Measurements from ENCODE around the gene C9orf43. TPM values are rescaled to one million over a fixed set of nuclear protein-coding genes. Genes with fewer than 3 reads are reported as not detected.

C9orf43 gene
- total and polyA plus RNA-seq, 4 donors = 0.09 to 1.1 (median 0.25) TPM

DNA sequence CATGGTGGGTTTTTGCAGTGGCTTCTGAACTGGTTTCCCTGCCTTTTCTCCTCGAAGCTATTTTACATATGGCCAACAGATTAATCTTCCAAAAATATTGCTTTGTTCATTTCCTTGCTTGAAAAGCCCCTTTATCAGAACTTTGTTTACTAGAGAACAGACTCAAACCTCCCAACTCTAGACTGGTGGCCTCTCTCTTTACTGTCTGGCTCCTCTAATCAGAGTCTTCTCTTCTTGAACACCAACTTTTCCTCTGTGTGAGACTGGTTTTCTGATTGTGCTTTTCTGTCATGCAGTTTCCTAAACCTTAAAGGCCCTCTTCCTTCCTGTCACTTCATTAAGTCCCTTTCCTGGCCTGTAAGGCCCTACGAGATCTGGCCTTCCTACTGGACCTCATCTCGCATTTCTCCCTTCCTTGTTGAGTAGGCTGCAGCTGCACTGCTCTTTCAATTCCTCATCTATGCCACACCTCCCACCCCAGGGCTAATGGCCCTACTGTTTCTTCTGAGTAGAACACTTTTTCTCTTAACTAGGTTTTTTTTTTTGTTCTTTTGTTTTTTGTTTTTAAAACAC is 5.7 kb downstream of the C9orf43 start:
- no peaks in the 10 kb centered on the region for H3K27me3 ChIP-seq (ENCODE audit: control insufficient read depth in 4 of 4, insufficient read depth in 4 of 4, low read length in 3 of 4)
- H3K9ac ChIP-seq (ENCODE audit: low read depth in 1 of 2, low read length in 2 of 2) = no peak overlapping the region
- peaks cover 0 to 8% (median 4%) of the 10 kb centered on the region in 4 donors for H3K4me1 ChIP-seq (ENCODE audit: control insufficient read depth in 4 of 4, insufficient read depth in 4 of 4, low read length in 3 of 4)
- H3K4me3 ChIP-seq (ENCODE audit: low read depth in 1 of 3, low read length in 3 of 3) = no peak overlapping the region
- 71% methylated on average over 3 of the region's 3 CpGs for WGBS
- no peak for DNase-seq (ENCODE audit: low spot score)
- no peaks in the 10 kb centered on the region for H3K36me3 ChIP-seq (ENCODE audit: control insufficient read depth in 4 of 4, insufficient read depth in 3 of 4, low read depth in 1 of 4, low read length in 3 of 4)
- H3K9me3 ChIP-seq (ENCODE audit: control insufficient read depth in 4 of 4, low read length in 3 of 4) = no peaks in the 10 kb centered on the region
- TF ChIP-seq HNF4A (conservative IDR thresholded peaks at IDR 0.05) = no peak
- TF ChIP-seq, protein P1, sequence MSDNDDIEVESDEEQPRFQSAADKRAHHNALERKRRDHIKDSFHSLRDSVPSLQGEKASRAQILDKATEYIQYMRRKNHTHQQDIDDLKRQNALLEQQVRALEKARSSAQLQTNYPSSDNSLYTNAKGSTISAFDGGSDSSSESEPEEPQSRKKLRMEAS (IDR thresholded peaks at IDR 0.05) = no peak
- no peak for TF ChIP-seq YY1 (IDR thresholded peaks at IDR 0.05)
- no peak for TF ChIP-seq RAD21 (IDR thresholded peaks at IDR 0.05)
- no peak for TF ChIP-seq HNF4G (IDR thresholded peaks at IDR 0.05)
- TF ChIP-seq, protein P2, sequence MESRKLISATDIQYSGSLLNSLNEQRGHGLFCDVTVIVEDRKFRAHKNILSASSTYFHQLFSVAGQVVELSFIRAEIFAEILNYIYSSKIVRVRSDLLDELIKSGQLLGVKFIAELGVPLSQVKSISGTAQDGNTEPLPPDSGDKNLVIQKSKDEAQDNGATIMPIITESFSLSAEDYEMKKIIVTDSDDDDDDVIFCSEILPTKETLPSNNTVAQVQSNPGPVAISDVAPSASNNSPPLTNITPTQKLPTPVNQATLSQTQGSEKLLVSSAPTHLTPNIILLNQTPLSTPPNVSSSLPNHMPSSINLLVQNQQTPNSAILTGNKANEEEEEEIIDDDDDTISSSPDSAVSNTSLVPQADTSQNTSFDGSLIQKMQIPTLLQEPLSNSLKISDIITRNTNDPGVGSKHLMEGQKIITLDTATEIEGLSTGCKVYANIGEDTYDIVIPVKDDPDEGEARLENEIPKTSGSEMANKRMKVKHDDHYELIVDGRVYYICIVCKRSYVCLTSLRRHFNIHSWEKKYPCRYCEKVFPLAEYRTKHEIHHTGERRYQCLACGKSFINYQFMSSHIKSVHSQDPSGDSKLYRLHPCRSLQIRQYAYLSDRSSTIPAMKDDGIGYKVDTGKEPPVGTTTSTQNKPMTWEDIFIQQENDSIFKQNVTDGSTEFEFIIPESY (IDR thresholded peaks at IDR 0.05) = no peak
- TF ChIP-seq FOXA1 (IDR thresholded peaks at IDR 0.05) = no peak
- no peak overlapping the region for H3K27ac ChIP-seq (ENCODE audit: low read depth in 1 of 2, low read length in 2 of 2)

DNA sequence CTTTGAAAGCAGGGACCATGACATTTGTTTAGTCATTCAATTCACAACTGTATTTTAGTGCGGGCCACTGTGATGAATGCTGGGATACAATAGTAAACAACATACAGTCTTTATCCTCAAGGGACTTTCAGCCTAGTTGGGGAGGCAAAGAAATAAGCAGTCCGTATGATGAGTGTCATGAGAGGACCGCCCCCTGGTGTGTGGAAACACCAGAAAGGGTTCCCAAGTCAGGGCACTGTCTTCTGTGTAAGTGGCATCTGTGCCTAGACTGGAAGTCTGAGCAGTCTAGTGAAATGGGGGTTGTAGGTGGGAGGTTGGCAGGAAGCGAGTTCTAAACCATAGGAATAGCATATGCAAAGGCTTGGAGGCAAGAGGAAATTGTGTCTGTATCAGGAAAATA is 6.8 kb downstream of the C9orf43 start:
- DNase-seq (ENCODE audit: low spot score) = no peak
- H3K4me1 ChIP-seq (ENCODE audit: control insufficient read depth in 4 of 4, insufficient read depth in 4 of 4, low read length in 3 of 4) = no peaks in the 10 kb centered on the region

DNA sequence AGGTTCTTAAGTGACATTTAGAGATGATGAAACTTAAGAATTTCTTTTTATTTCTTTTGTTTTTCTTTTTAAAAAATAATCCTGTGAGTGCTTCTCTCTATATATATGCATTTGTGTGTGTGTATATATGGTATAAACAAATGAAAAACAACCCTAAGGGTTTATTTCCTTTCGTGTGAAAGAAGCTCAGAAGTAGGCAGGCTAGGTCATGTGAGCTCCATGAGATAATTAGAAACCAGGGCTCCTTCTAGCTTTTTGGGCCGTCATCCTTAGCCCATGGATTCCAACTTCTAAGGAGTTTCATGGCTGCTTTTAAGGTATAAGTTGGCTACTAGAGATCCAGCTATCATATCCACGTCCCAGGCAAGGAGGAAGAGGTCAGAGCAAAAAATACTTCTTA is 11.2 kb downstream of the C9orf43 start:
- Histone ChIP-seq H3K4me1 (ENCODE audit: control insufficient read depth in 4 of 4, insufficient read depth in 4 of 4, low read length in 3 of 4) (no peaks in the 10 kb centered on the region), H3K36me3 (ENCODE audit: control insufficient read depth in 4 of 4, insufficient read depth in 3 of 4, low read depth in 1 of 4, low read length in 3 of 4) (no peaks in the 10 kb centered on the region), H3K4me3 (ENCODE audit: low read depth in 1 of 3, low read length in 3 of 3) (no peak overlapping the region), H3K27me3 (ENCODE audit: control insufficient read depth in 4 of 4, insufficient read depth in 4 of 4, low read length in 3 of 4) (no peaks in the 10 kb centered on the region), H3K9me3 (ENCODE audit: control insufficient read depth in 4 of 4, low read length in 3 of 4) (no peaks in the 10 kb centered on the region), H3K9ac (ENCODE audit: low read depth in 1 of 2, low read length in 2 of 2) (no peak overlapping the region), H3K27ac (ENCODE audit: low read depth in 1 of 2, low read length in 2 of 2) (no peak overlapping the region)
- DNase-seq (ENCODE audit: low spot score) = no peak
- WGBS = 84% methylated on average over 3 of the region's 3 CpGs
- no peak for TF ChIP-seq EGR1 (IDR thresholded peaks at IDR 0.05; ENCODE audit: low read depth in 2 of 2)
- TF ChIP-seq RAD21 (IDR thresholded peaks at IDR 0.05) = no peak
- no peak for TF ChIP-seq RXRA (IDR thresholded peaks at IDR 0.05)
- TF ChIP-seq JUND (IDR thresholded peaks at IDR 0.05) = no peak
- no peak for TF ChIP-seq SP1 (IDR thresholded peaks at IDR 0.05)
- TF ChIP-seq, protein P1 (IDR thresholded peaks at IDR 0.05) = no peak
- TF ChIP-seq GABPA (IDR thresholded peaks at IDR 0.05 in 1 of 2, conservative IDR thresholded peaks at IDR 0.05 in 1 of 2) = no peak
- TF ChIP-seq NR2F2 (IDR thresholded peaks at IDR 0.05) = no peak
- TF ChIP-seq, protein P2 (IDR thresholded peaks at IDR 0.05) = no peak
- TF ChIP-seq FOXA1 (IDR thresholded peaks at IDR 0.05) = no peak
- no peak for TF ChIP-seq HNF4G (IDR thresholded peaks at IDR 0.05)

More for the DNA sequence above, 6.8 kb downstream of the C9orf43 start:
- H3K36me3 ChIP-seq (ENCODE audit: control insufficient read depth in 4 of 4, insufficient read depth in 3 of 4, low read depth in 1 of 4, low read length in 3 of 4) = no peaks in the 10 kb centered on the region
- H3K9me3 ChIP-seq (ENCODE audit: control insufficient read depth in 4 of 4, low read length in 3 of 4) = no peaks in the 10 kb centered on the region
- no peak overlapping the region for H3K9ac ChIP-seq (ENCODE audit: low read depth in 1 of 2, low read length in 2 of 2)
- H3K4me3 ChIP-seq (ENCODE audit: low read depth in 1 of 3, low read length in 3 of 3) = no peak overlapping the region
- WGBS = 91% methylated on average over 4 of the region's 4 CpGs
- no peak overlapping the region for H3K27ac ChIP-seq (ENCODE audit: low read depth in 1 of 2, low read length in 2 of 2)
- TF ChIP-seq, protein P3, sequence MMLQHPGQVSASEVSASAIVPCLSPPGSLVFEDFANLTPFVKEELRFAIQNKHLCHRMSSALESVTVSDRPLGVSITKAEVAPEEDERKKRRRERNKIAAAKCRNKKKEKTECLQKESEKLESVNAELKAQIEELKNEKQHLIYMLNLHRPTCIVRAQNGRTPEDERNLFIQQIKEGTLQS (IDR thresholded peaks at IDR 0.05) = no peak
- TF ChIP-seq YY1 (IDR thresholded peaks at IDR 0.05) = no peak
- no peak for TF ChIP-seq NR2F2 (IDR thresholded peaks at IDR 0.05)
- TF ChIP-seq SP1 (IDR thresholded peaks at IDR 0.05) = no peak
- no peak for TF ChIP-seq HNF4A (conservative IDR thresholded peaks at IDR 0.05)
- TF ChIP-seq RAD21 (IDR thresholded peaks at IDR 0.05) = no peak
- TF ChIP-seq, protein P2 (IDR thresholded peaks at IDR 0.05) = no peak
- TF ChIP-seq FOXA1 (IDR thresholded peaks at IDR 0.05) = no peak
- TF ChIP-seq TAF1 (conservative IDR thresholded peaks at IDR 0.05) = no peak
- no peaks in the 10 kb centered on the region for H3K27me3 ChIP-seq (ENCODE audit: control insufficient read depth in 4 of 4, insufficient read depth in 4 of 4, low read length in 3 of 4)
